WTC11 (cell line): ENCODE measurements around the gene DHFR. TPM values are rescaled to one million over a fixed set of nuclear protein-coding genes. Genes with fewer than 3 reads are reported as not detected.

Experiments
- ATAC-seq: fragments of 200-7000 bp; cut with Tn5 transposase; 2 replicates; pipeline ENCODE4 v1.10.0; 2021; ENCODE audit warnings: mild to moderate bottlenecking, moderate library complexity
- CTCF ChIA-PET: fragments of 300-600 bp; sonication (Branson Sonifier 250); formaldehyde crosslinking; loops from one replicate; lab custom pipeline; 2021; ENCODE audit warnings: antibody characterized with exemption; lab: Charles Lee
- POLR2A ChIA-PET: fragments of 350-600 bp; sonication (Branson Sonifier 250); formaldehyde crosslinking; loops from one replicate; lab custom pipeline; 2021; ENCODE audit warnings: antibody characterized with exemption; lab: Charles Lee
- DNase-seq: peaks from one replicate; pipeline ENCODE4 v3.0.0; 2021; ENCODE audit warnings: low spot score
- H3K27ac Mint-ChIP-seq: 2 replicates; pipeline ENCODE4 v1.8.0; 2021; ENCODE audit warnings: mixed read lengths
- H3K27me3 Mint-ChIP-seq: 2 replicates; pipeline ENCODE4 v1.8.0; 2021; ENCODE audit warnings: low read depth, mild to moderate bottlenecking, moderate library complexity, mixed read lengths
- H3K36me3 Mint-ChIP-seq: 2 replicates; pipeline ENCODE4 v1.8.0; 2021; ENCODE audit warnings: mixed read lengths
- H3K4me1 Mint-ChIP-seq: 2 replicates; pipeline ENCODE4 v1.8.0; 2022; ENCODE audit warnings: mixed read lengths
- H3K4me3 Mint-ChIP-seq: 2 replicates; pipeline ENCODE4 v1.8.0; 2021; ENCODE audit warnings: mild to moderate bottlenecking, moderate library complexity, mixed read lengths
- H3K9me3 Mint-ChIP-seq: 2 replicates; pipeline ENCODE4 v1.8.0; 2021; ENCODE audit warnings: mixed read lengths
- ESRRA ChIP-seq: sonication (generic); formaldehyde crosslinking; IDR thresholded peaks from 2 replicates; pipeline ENCODE4 v1.8.1; 2022; ENCODE audit warnings: mild to moderate bottlenecking, missing genetic modification reagents, borderline replicate concordance
- FOXP1 ChIP-seq: sonication (generic); formaldehyde crosslinking; IDR thresholded peaks from 2 replicates; pipeline ENCODE4 v1.8.0; 2022; ENCODE audit warnings: missing genetic modification reagents, mild to moderate bottlenecking, moderate library complexity, borderline replicate concordance
- FOXP4 ChIP-seq: sonication (generic); formaldehyde crosslinking; IDR thresholded peaks from 2 replicates; pipeline ENCODE4 v1.8.0; 2022; ENCODE audit warnings: mild to moderate bottlenecking, missing genetic modification reagents
- GRHL2 ChIP-seq: fragments of 250-450 bp; sonication (Bioruptor Pico); IDR thresholded peaks from 2 replicates; pipeline ENCODE4 v1.8.0; 2022; ENCODE audit warnings: mild to moderate bottlenecking, moderate library complexity; ENCODE audit not compliant: insufficient replicate concordance, severe bottlenecking
- GTF2I ChIP-seq: fragments of 250-450 bp; sonication (Bioruptor Pico); conservative IDR thresholded peaks from 2 replicates; pipeline ENCODE4 v1.4.0; 2021; ENCODE audit warnings: mild to moderate bottlenecking
- MXD4 ChIP-seq: fragments of 250-450 bp; sonication (Bioruptor Pico); IDR thresholded peaks from 2 replicates; pipeline ENCODE4 v1.8.0; 2021; ENCODE audit warnings: mild to moderate bottlenecking, moderate library complexity, borderline replicate concordance
- NR3C1 ChIP-seq: sonication (generic); formaldehyde crosslinking; conservative IDR thresholded peaks from 2 replicates; pipeline ENCODE4 v1.8.1; 2023; ENCODE audit warnings: low read depth, mild to moderate bottlenecking, missing genetic modification reagents
- TEAD1 ChIP-seq: sonication (generic); formaldehyde crosslinking; IDR thresholded peaks from 2 replicates; pipeline ENCODE4 v1.8.0; 2022; ENCODE audit warnings: mild to moderate bottlenecking, missing genetic modification reagents
- ZMAT4 ChIP-seq: fragments of 250-450 bp; sonication (Bioruptor Pico); IDR thresholded peaks from 2 replicates; pipeline ENCODE4 v1.9.0; 2021; ENCODE audit warnings: mild to moderate bottlenecking
- ZNF232 ChIP-seq: sonication (generic); formaldehyde crosslinking; IDR thresholded peaks from 2 replicates; pipeline ENCODE4 v1.8.0; 2022; ENCODE audit warnings: mild to moderate bottlenecking, missing genetic modification reagents
- ZNF263 ChIP-seq: sonication (generic); formaldehyde crosslinking; IDR thresholded peaks from 2 replicates; pipeline ENCODE4 v1.8.1; 2022; ENCODE audit warnings: low read depth, mild to moderate bottlenecking, moderate library complexity, missing genetic modification reagents
- ZNF416 ChIP-seq: fragments of 250-450 bp; sonication (Bioruptor Pico); IDR thresholded peaks from 2 replicates; pipeline ENCODE4 v1.9.0; 2021; ENCODE audit warnings: mild to moderate bottlenecking, inconsistent platforms
- ZNF423 ChIP-seq: fragments of 250-450 bp; sonication (Bioruptor Pico); IDR thresholded peaks from 2 replicates; pipeline ENCODE4 v2.1.2; 2022; ENCODE audit warnings: mild to moderate bottlenecking, moderate library complexity
- ZNF671 ChIP-seq: fragments of 250-450 bp; sonication (Bioruptor Pico); IDR thresholded peaks from 2 replicates; pipeline ENCODE4 v1.8.0; 2021; ENCODE audit warnings: mild to moderate bottlenecking
- total RNA-seq: library from RNA; stranded (reverse); gene quantifications from 3 replicates; pipeline ENCODE4 v1.2.3, GENCODE V29; 2021
- TF ChIP-seq, protein P1 (sequence below): fragments of 250-450 bp; sonication (Bioruptor Pico); IDR thresholded peaks from 2 replicates; pipeline ENCODE4 v1.8.0; 2021; ENCODE audit warnings: mild to moderate bottlenecking
- TF ChIP-seq, protein P2 (sequence below): fragments of 200-600 bp; IDR thresholded peaks from 2 replicates; pipeline ENCODE4 v1.8.0; 2022; ENCODE audit warnings: antibody characterized with exemption
- TF ChIP-seq, protein P3 (sequence below): sonication (generic); formaldehyde crosslinking; IDR thresholded peaks from 2 replicates; pipeline ENCODE4 v1.8.1; 2022; ENCODE audit warnings: mild to moderate bottlenecking, moderate library complexity, missing genetic modification reagents
- TF ChIP-seq, protein P4 (sequence below): sonication (generic); formaldehyde crosslinking; IDR thresholded peaks from 2 replicates; pipeline ENCODE4 v1.8.1; 2023; ENCODE audit warnings: mild to moderate bottlenecking, missing genetic modification reagents, moderate library complexity
- TF ChIP-seq, protein P5 (sequence below): sonication (generic); formaldehyde crosslinking; IDR thresholded peaks from 2 replicates; pipeline ENCODE4 v1.8.1; 2022; ENCODE audit warnings: low read depth, missing genetic modification reagents, borderline replicate concordance

The DHFR gene
- total RNA-seq, 1 experiment from 2014 or later: 68.0 TPM

- no peak for TF ChIP-seq ZNF263
- no peak for TF ChIP-seq NR3C1 (CRISPR knock-in tag)
- TF ChIP-seq, protein P1, sequence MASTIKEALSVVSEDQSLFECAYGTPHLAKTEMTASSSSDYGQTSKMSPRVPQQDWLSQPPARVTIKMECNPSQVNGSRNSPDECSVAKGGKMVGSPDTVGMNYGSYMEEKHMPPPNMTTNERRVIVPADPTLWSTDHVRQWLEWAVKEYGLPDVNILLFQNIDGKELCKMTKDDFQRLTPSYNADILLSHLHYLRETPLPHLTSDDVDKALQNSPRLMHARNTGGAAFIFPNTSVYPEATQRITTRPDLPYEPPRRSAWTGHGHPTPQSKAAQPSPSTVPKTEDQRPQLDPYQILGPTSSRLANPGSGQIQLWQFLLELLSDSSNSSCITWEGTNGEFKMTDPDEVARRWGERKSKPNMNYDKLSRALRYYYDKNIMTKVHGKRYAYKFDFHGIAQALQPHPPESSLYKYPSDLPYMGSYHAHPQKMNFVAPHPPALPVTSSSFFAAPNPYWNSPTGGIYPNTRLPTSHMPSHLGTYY (CRISPR knock-in tag): no peak
- no peak for TF ChIP-seq GTF2I
- no peak for TF ChIP-seq ZNF416 (CRISPR knock-in tag)
- TF ChIP-seq, protein P2, sequence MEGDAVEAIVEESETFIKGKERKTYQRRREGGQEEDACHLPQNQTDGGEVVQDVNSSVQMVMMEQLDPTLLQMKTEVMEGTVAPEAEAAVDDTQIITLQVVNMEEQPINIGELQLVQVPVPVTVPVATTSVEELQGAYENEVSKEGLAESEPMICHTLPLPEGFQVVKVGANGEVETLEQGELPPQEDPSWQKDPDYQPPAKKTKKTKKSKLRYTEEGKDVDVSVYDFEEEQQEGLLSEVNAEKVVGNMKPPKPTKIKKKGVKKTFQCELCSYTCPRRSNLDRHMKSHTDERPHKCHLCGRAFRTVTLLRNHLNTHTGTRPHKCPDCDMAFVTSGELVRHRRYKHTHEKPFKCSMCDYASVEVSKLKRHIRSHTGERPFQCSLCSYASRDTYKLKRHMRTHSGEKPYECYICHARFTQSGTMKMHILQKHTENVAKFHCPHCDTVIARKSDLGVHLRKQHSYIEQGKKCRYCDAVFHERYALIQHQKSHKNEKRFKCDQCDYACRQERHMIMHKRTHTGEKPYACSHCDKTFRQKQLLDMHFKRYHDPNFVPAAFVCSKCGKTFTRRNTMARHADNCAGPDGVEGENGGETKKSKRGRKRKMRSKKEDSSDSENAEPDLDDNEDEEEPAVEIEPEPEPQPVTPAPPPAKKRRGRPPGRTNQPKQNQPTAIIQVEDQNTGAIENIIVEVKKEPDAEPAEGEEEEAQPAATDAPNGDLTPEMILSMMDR: no peak
- TF ChIP-seq TEAD1 (CRISPR knock-in tag): no peak
- no peak for TF ChIP-seq ZMAT4
- no peak for TF ChIP-seq ZNF423
- no peak for TF ChIP-seq ESRRA (CRISPR knock-in tag)
- no peak overlapping the region for H3K27ac Mint-ChIP-seq
- ATAC-seq (no peak; the same call in 1 of the 2 replicates), DNase-seq (no peak)
- H3K36me3 Mint-ChIP-seq: no peaks in the 10 kb centered on the region
- H3K9me3 Mint-ChIP-seq: peaks cover 10% of the 10 kb centered on the region
- no peak overlapping the region for H3K4me3 Mint-ChIP-seq
- ChIA-PET CTCF (no interaction called here), POLR2A (no interaction called here)
- no peaks in the 10 kb centered on the region for H3K4me1 Mint-ChIP-seq
- H3K27me3 Mint-ChIP-seq: no peaks in the 10 kb centered on the region
These were observed 39.4 kb downstream of the DHFR start for GRCh38 chr5:80615266-80615914.

DNA sequence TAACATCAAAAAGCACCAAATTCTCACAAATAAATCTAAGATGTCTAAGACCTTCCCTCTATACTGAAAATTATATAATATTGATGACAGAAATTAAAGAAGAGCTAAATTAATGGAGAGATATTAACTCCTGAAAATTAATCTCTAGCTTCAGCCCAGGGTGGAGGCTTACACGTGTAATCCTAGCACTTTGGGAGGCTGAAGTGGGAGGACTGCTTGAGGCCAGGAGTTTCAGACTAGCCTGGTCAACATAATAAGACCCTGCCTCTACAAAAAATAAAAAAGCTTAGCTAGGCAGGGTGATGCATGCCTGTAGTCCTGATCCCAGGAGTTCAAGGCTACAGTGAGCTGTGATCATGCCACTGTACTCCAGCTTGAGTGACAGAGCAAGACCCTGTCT, 45.1 kb downstream of the DHFR start:
- no peak for DNase-seq
- ATAC-seq: no peak
- no peak for TF ChIP-seq FOXP1 (CRISPR knock-in tag)
- TF ChIP-seq GRHL2 (CRISPR knock-in tag): no peak
- no peak for TF ChIP-seq MXD4 (CRISPR knock-in tag)
- TF ChIP-seq, protein P3, sequence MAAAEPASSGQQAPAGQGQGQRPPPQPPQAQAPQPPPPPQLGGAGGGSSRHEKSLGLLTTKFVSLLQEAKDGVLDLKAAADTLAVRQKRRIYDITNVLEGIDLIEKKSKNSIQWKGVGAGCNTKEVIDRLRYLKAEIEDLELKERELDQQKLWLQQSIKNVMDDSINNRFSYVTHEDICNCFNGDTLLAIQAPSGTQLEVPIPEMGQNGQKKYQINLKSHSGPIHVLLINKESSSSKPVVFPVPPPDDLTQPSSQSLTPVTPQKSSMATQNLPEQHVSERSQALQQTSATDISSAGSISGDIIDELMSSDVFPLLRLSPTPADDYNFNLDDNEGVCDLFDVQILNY: no peak
- no peak for TF ChIP-seq GTF2I
- Mint-ChIP-seq H3K4me3 (no peak overlapping the region), H3K4me1 (no peaks in the 10 kb centered on the region), H3K9me3 (peaks cover 15% of the 10 kb centered on the region), H3K27ac (no peak overlapping the region), H3K36me3 (no peaks in the 10 kb centered on the region), H3K27me3 (no peaks in the 10 kb centered on the region)
- ChIA-PET POLR2A (no interaction called here), CTCF (interaction anchor here (1.0 kb wide), 1 partner anchor 264 kb away, joined by 3 read pairs; no protein-coding TSS in a partner anchor)

DNA sequence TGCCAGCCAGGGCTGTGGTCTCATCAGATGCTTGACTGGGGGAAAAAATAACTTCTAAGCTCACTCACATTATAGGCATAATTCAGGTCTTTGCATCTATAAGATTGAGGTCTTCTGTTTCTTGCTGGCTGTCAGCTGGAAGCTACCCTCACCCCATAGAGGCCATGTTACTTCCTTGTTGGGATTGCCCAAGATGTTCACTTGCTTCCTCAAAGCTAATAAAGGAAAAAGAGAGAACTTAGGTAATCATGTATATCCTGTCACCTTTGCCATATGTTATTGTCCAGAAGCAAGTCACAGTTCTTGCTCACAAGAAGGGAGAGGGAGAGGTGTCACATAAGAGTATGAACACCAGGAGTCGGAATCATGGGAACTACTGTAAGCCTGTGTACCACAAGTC, 46.1 kb downstream of the DHFR start:
- Mint-ChIP-seq H3K36me3 (no peaks in the 10 kb centered on the region), H3K9me3 (peaks cover 15% of the 10 kb centered on the region), H3K4me3 (no peak overlapping the region), H3K27ac (no peak overlapping the region), H3K27me3 (no peaks in the 10 kb centered on the region), H3K4me1 (no peaks in the 10 kb centered on the region)
- CTCF ChIA-PET: no interaction called here
- POLR2A ChIA-PET: no interaction called here
- no peak for ATAC-seq
- DNase-seq: no peak
- no peak for TF ChIP-seq ZNF232
- TF ChIP-seq FOXP4 (CRISPR knock-in tag): no peak
- TF ChIP-seq NR3C1 (CRISPR knock-in tag): no peak
- TF ChIP-seq, protein P4, sequence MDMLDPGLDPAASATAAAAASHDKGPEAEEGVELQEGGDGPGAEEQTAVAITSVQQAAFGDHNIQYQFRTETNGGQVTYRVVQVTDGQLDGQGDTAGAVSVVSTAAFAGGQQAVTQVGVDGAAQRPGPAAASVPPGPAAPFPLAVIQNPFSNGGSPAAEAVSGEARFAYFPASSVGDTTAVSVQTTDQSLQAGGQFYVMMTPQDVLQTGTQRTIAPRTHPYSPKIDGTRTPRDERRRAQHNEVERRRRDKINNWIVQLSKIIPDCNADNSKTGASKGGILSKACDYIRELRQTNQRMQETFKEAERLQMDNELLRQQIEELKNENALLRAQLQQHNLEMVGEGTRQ: no peak
- TF ChIP-seq, protein P5, sequence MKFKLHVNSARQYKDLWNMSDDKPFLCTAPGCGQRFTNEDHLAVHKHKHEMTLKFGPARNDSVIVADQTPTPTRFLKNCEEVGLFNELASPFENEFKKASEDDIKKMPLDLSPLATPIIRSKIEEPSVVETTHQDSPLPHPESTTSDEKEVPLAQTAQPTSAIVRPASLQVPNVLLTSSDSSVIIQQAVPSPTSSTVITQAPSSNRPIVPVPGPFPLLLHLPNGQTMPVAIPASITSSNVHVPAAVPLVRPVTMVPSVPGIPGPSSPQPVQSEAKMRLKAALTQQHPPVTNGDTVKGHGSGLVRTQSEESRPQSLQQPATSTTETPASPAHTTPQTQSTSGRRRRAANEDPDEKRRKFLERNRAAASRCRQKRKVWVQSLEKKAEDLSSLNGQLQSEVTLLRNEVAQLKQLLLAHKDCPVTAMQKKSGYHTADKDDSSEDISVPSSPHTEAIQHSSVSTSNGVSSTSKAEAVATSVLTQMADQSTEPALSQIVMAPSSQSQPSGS (CRISPR knock-in tag): no peak
- TF ChIP-seq ZNF671 (CRISPR knock-in tag): no peak
